ENCODE results near the gene GHRHR.

GRCh38 chr7:30950197-30950596 lies 13.6 kb upstream of the GHRHR start:
- TF ChIP-seq, protein P1, sequence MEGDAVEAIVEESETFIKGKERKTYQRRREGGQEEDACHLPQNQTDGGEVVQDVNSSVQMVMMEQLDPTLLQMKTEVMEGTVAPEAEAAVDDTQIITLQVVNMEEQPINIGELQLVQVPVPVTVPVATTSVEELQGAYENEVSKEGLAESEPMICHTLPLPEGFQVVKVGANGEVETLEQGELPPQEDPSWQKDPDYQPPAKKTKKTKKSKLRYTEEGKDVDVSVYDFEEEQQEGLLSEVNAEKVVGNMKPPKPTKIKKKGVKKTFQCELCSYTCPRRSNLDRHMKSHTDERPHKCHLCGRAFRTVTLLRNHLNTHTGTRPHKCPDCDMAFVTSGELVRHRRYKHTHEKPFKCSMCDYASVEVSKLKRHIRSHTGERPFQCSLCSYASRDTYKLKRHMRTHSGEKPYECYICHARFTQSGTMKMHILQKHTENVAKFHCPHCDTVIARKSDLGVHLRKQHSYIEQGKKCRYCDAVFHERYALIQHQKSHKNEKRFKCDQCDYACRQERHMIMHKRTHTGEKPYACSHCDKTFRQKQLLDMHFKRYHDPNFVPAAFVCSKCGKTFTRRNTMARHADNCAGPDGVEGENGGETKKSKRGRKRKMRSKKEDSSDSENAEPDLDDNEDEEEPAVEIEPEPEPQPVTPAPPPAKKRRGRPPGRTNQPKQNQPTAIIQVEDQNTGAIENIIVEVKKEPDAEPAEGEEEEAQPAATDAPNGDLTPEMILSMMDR (IDR thresholded peaks at IDR 0.05; ENCODE audit: low read length) = no peak
- no peak for TF ChIP-seq EZH2 (IDR thresholded peaks at IDR 0.05; ENCODE audit: borderline replicate concordance, low read length)
